Heart left ventricle (tissue), 13 donors: ENCODE results near the gene RELL1.

Experiments used
- POLR2A ChIP-seq, 2 donors: fragments of 450-650 bp; IDR thresholded peaks; one replicate each; pipeline ENCODE4 v1.6.1; 2017; ENCODE audit warnings: antibody characterized with exemption in 2 of 2, mild to moderate bottlenecking in 2 of 2, moderate library complexity in 2 of 2
- TF ChIP-seq, protein P1 (sequence below), 12 donors: fragments of 200-600 bp; sonication (generic) in 4 of 12; IDR thresholded peaks; one replicate each; pipeline versions ENCODE4 v1.5.0 to v1.8.0; 2018 to 2022; ENCODE audit warnings: antibody characterized with exemption in 12 of 12, mild to moderate bottlenecking in 5 of 12
- donor health status: ischemic (EF 13 %, LVEDD 7.1; RV severe dilation, severe dysfunction).
- donor health status: DM: no; HTN: yes; CAD: no.
- donor health status: DM: no; HTN: no; CAD: no.
- donor health status: ischemic (EF 25% LVEDD 6.9; RV normal size, moderate dysfunction).
- donor health status: ischemic (EF 25% LVEDD 5.7; RV mildly dilated, moderate dysfunction).
- donor health status: ischemic (EF 35%, LVEDD 5.7; RV mildly dilated, moderate dysfunction).
- donor health status: nonischemic (EF 11% LVEDD 7.7; RV severe dilation, severe dysfunction).
- donor health status: DM: yes; HTN: yes; CAD: no.
- donor health status: PGD.
- donor health status: ischemic (EF 29% LVEDD 5.4; RV normal size, mild dysfunction).
- donor health status: nonischemic (EF 23%, LVEDD 6.1; RV moderate dilation, normal function).

DNA sequence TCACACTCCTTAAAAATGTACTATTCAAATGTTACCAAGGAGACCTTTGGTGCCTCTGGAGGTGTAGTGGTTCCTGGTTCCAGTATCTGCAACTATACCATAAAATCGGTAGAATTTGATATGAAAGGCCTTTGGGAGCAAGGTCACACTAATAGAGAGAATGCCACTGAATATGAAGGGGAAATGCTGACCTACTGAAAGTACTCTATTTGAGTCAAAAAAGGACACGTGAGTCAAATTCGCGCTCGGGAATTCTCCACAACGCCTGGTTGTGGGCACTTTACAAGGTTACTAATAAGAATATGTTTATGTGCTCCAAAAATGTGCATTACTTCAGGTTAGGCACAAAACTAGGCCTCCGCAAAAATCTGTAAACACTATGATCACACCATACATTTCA, 39.5 kb upstream of the RELL1 start:
- TF ChIP-seq, protein P1, sequence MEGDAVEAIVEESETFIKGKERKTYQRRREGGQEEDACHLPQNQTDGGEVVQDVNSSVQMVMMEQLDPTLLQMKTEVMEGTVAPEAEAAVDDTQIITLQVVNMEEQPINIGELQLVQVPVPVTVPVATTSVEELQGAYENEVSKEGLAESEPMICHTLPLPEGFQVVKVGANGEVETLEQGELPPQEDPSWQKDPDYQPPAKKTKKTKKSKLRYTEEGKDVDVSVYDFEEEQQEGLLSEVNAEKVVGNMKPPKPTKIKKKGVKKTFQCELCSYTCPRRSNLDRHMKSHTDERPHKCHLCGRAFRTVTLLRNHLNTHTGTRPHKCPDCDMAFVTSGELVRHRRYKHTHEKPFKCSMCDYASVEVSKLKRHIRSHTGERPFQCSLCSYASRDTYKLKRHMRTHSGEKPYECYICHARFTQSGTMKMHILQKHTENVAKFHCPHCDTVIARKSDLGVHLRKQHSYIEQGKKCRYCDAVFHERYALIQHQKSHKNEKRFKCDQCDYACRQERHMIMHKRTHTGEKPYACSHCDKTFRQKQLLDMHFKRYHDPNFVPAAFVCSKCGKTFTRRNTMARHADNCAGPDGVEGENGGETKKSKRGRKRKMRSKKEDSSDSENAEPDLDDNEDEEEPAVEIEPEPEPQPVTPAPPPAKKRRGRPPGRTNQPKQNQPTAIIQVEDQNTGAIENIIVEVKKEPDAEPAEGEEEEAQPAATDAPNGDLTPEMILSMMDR (IDR thresholded peaks at IDR 0.05): no peak
- no peak for TF ChIP-seq POLR2A (IDR thresholded peaks at IDR 0.05)
